Suppressor macrophage (primary cell): ENCODE data around the gene TMSB15A.
A peak's percentile ranks its signal among the peaks of the same experiment; 100 is the strongest.
"Not testable (repeated sequence)": the region's sequence is repeated elsewhere in the genome, so short reads cannot be mapped to it uniquely, and the experiment has no call there.

Experiments
- DNase-seq, 4 experiments: peaks; one replicate each; pipeline ENCODE4 v3.0.0-alpha.2; 2020 to 2022
- total RNA-seq, 17 experiments: gene quantifications; one replicate each; lab custom pipeline; 2026; ENCODE audit warnings: mixed read lengths in 6 of 17, inconsistent platforms in 3 of 17; lab: John Stamatoyannopoulos, UW

The TMSB15A gene
- total RNA-seq = 0 to 0.33 (median 0.11) reads per million in 17 experiments

GRCh38 chrX:102515975-102516941 lies at the start of gene TMSB15A:
TSS of gene TMSB15A (minus strand) at chrX:102516739.
- DNase-seq = peak; percentile 5 to 56 (median 30)

- DNase-seq = no peak
Measured at GRCh38 chrX:102560423-102561068, 44.0 kb upstream of the TMSB15A start.

GRCh38 chrX:102558607-102559006 lies 42.1 kb upstream of the TMSB15A start:
- DNase-seq = peak in 2 of 4 experiments; percentile 0 to 1

GRCh38 chrX:102548231-102548630 lies 31.7 kb upstream of the TMSB15A start:
- no peak for DNase-seq

- no peak for DNase-seq
Measured at GRCh38 chrX:102546828-102547493, 30.4 kb upstream of the TMSB15A start.

GRCh38 chrX:102546175-102546574 lies 29.6 kb upstream of the TMSB15A start:
- DNase-seq = not testable (repeated sequence)

DNA sequence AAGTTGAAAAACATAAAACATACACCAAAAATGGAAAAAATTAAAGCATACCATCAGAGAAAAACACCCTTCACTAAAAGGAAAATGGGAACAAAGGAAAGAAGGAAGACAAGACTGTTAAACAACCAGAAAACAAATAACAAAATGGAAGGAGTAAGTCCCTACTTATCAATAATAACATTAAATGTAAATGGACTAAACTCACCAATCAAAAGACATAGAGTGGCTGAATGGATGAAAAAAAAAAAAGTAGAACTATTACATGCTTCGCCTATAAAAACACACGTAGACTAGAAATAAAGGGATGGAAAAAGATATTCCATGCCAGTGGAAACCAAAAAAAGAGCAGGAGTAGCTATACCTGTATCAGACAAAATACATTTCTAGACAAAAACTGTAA lies 19.4 kb upstream of the TMSB15A start:
- DNase-seq = no peak

- peak in 2 of 4 experiments; percentile 1 to 4 for DNase-seq
Measured at GRCh38 chrX:102517326-102517725, 787 bp upstream of the TMSB15A start.

DNA sequence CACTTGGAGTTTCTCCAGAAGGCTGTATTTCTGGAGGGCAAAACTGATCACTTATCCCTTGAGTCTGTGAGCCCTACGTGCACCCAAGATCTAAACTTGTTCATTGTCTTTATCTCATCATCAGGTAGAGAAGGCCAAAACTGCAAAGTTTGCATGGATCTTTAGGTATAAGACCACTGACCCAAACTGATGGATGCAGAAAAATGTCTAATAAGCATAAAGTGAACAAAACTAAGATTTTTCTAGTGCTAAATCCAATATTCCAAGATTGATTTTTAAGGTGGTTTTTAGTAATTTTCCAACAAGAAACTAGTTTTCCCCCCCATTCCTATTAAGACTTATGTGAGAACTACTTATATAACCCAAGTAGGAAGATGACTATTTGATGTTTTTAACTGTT lies 2.0 kb downstream of the TMSB15A start:
- DNase-seq = no peak

DNA sequence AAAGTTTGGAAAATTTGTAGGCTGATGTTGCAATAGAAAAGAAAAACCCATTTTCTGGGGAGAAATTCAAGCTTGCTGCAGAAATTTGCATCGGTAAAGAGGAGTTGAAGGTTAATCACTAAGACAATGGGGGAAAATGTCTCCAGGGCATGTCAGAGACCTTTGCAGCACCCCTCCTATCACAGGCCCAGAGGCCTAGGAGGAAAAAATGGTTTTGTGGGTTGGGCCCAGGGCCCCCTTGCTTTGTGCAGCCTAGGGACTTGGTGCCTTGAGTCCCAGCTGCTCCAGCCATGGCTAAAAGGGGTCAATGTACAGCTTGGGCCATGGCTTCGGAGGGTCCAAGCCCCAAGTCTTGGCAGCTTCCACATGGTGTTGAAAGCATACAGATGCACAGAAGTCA lies 17.8 kb downstream of the TMSB15A start:
- no peak for DNase-seq

DNA sequence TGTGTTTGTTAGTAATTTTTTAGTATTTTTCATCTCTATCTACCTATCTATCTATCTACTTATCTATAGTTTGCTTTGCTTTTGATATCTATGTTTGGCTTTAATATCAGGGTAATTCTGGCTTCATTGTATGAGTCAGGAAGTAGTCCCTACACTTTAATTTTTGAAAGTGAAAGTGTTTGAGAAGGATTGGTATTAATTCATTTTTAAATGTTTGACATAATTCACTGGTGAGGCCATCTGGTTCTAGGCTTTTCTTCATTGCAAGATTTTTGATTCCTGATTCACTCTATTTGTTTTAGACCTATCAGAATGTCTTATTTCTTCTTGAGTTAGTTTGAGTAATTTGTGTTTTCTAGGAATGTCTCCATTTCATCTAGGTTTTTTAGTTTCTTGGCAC lies 24.8 kb downstream of the TMSB15A start:
- no peak for DNase-seq

GRCh38 chrX:102478765-102479164 lies 37.8 kb downstream of the TMSB15A start:
- DNase-seq = not testable (repeated sequence)

DNA sequence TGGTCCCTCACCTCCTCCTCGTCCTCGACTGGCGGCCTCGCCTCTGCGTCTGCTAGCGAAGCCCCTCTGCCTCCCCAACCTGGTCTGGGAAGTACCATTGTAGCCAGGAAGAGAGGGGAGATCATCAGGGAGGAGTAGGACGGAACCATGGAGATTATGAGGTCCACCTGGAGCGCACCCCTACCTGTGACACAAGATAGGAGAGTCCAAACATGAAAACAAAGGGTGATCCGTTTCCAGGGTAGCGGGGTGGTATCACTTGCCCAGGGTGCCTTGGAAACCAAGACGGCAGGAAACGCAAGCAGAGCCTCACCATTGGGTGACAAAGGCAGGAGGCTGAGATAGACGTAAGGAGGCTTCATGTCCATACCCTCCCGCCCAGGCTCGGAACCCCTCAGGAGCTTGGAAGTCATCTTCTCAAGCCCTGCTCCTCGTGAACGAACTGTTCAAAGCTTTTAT lies 44.7 kb downstream of the TMSB15A start, which contains the start of gene TCP11X2:
Gene TCP11X2 (minus strand): TSS at position 51 of the 459 bp plus-strand sequence.
- DNase-seq = not testable (repeated sequence)

GRCh38 chrX:102470215-102470614 lies 46.3 kb downstream of the TMSB15A start:
- DNase-seq = not testable (repeated sequence)
